GM10847 (cell line): ENCODE data around the gene SAP30BP.

Experiments used
- POLR2A ChIP-seq: IDR thresholded peaks from 2 replicates; pipeline ENCODE4 v1.6.1; 2011; ENCODE audit not compliant: insufficient read length; ENCODE audit errors: extremely low read depth

SAP30BP gene

DNA sequence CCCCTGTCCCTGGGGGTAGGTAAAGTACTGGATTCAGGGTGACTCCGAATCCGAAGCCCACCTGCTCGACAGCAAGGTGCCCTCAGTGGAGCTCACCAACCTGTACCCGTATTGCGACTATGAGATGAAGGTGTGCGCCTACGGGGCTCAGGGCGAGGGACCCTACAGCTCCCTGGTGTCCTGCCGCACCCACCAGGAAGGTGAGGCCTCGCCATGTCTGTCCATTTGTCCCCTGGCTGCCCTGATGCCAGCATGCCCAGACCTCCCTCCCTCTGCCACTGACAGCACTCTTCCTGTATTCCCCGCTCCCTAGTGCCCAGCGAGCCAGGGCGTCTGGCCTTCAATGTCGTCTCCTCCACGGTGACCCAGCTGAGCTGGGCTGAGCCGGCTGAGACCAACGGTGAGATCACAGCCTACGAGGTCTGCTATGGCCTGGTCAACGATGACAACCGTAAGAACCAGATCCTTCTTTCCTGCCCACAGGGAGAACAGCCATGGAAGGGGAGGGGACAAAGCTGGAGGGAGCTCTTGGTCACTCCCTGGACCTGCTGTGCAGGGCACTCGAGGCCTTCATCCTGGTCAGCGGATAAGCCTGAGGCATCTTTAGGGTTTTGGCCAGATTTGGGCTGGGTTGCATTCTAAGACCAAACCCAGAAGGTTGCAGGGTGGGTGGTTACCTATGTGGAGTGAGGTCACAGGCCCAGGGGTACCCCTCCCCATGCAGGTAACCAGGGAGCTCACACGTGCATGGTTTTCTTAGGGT, 83.7 kb downstream of the SAP30BP start:
- no peak for TF ChIP-seq POLR2A

DNA sequence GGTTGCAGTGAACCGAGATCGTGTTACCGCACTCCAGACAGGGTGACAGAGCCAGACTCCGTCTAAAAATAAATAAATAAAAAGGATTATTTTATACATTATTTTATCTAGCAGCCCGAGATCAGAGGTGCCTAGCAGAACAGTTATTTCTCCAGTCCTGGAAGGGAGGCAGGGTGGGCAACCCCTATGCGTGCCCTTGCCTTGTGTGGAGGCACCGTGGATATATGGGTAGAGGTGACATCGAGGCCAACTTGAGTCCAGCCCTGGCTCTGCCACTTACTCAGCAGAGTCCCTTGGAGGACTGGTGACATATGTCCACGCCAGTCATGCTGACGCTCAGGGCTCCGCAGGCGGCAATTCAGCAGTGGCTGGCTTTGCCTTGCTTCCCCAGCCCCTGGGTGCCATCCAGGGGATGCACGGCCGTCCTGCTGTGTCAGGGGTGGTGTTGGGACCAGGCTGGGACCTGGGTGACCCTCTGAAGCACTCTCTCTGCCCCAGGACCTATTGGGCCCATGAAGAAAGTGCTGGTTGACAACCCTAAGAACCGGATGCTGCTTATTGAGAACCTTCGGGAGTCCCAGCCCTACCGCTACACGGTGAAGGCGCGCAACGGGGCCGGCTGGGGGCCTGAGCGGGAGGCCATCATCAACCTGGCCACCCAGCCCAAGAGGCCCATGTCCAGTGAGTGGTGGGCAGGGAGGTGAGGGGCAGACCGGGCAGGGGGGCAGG, 84.7 kb downstream of the SAP30BP start:
- no peak for TF ChIP-seq POLR2A

DNA sequence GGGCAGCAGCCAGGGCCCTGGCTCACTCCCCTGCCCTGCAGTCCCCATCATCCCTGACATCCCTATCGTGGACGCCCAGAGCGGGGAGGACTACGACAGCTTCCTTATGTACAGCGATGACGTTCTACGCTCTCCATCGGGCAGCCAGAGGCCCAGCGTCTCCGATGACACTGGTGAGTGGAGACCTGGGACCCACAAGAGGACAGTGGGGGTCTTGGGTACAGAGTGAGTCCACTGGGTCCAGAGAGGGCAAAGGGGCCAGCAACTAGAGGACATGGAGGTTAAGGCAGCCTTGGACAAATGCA, 85.2 kb downstream of the SAP30BP start:
- no peak for TF ChIP-seq POLR2A

DNA sequence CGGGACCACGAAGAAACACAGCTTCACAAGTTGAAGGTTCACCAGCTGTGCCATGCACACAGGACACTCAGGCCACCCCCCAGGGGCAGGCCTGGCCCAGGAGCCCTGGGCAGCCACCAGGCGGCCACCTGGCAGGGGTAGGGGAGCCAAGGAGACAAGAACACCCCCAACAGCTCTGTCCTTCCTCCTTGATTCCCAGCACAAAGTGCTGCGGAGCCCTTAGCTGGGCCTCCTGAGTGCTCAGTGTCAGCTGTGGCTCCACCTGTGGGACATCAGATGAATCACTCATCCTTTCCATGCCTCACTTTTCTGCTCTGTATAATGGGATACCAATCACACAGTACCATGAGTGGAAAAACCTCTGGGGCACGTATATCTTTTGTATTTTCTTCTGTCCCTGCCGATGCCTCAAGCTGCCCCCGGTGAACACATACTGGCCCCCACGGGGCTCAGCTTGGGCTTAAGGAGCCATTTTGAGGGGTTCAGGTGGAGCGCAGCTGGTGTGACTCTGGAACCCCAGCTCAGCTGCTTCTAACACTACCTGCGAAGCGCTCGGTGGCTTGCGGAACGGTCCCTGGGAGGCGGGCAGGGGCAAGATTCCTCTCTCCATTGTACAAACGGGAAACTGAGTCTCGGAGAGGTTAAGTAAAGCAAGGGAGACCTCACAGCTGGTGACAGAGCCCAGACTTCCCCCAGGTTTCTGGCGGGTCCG, 85.8 kb downstream of the SAP30BP start:
- TF ChIP-seq POLR2A: no peak

GRCh38 chr17:75753514-75754377, 86.6 kb downstream of the SAP30BP start:
- peak; percentile 25 for TF ChIP-seq POLR2A

- TF ChIP-seq POLR2A: no peak
Measured at GRCh38 chr17:75754378-75755204, 87.5 kb downstream of the SAP30BP start.

GRCh38 chr17:75755205-75755901, 88.2 kb downstream of the SAP30BP start:
- no peak for TF ChIP-seq POLR2A

- TF ChIP-seq POLR2A: no peak
Measured at GRCh38 chr17:75755990-75756389, 88.9 kb downstream of the SAP30BP start.

GRCh38 chr17:75756451-75757085, 89.4 kb downstream of the SAP30BP start:
- TF ChIP-seq POLR2A: no peak

DNA sequence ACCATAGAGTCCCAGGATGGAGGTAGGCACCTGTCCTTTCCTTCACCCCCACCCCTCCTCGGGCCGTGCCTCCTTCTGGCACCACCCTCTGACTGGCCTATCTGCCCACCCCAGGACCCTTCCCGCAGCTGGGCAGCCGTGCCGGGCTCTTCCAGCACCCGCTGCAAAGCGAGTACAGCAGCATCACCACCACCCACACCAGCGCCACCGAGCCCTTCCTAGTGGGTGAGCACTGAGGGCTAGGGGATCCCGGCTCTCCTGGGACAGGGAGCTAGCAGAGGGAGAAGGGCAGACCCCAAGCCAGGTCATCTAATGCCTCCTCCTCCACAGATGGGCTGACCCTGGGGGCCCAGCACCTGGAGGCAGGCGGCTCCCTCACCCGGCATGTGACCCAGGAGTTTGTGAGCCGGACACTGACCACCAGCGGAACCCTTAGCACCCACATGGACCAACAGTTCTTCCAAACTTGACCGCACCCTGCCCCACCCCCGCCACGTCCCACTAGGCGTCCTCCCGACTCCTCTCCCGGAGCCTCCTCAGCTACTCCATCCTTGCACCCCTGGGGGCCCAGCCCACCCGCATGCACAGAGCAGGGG, 90.0 kb downstream of the SAP30BP start:
- TF ChIP-seq POLR2A: no peak
